H1 (cell line): ENCODE data around the gene TECPR2. TPM values are rescaled to one million over a fixed set of nuclear protein-coding genes. Genes with fewer than 3 reads are reported as not detected.

Experiments used
- CTCF ChIA-PET: fragments of 300-600 bp; sonication (Branson Sonifier 250); formaldehyde crosslinking; loops from one replicate; lab custom pipeline; 2021; ENCODE audit not compliant: partially characterized antibody; lab: Charles Lee
- POLR2A ChIA-PET: fragments of 300-600 bp; sonication (Branson Sonifier 250); formaldehyde crosslinking; loops from one replicate; lab custom pipeline; 2021; ENCODE audit warnings: inconsistent platforms; ENCODE audit not compliant: partially characterized antibody; lab: Charles Lee
- DNase-seq, 2 experiments: peaks; one replicate each; pipeline versions ENCODE4 v3.0.0 to v3.0.0-alpha.2; 2010 to 2022; ENCODE audit warnings: low spot score in 2 of 2, low read depth in 1 of 2, mixed read lengths in 1 of 2
- FAIRE-seq: peaks from 2 replicates; lab custom pipeline; 2011; peaks lifted over from hg19 to GRCh38; lab: Jason Lieb, UNC
- H2AFZ ChIP-seq: 2 replicates; pipeline ENCODE4 v1.8.1; 2012; ENCODE audit warnings: low read length, inconsistent platforms
- H2AK5ac ChIP-seq: 2 replicates; pipeline ENCODE4 v1.6.1; 2013; ENCODE audit warnings: low read depth, low read length
- H2BK120ac ChIP-seq: replicated peaks from 2 replicates; pipeline ENCODE3; 2013; ENCODE audit warnings: low read depth, low read length, inconsistent platforms
- H2BK12ac ChIP-seq: 2 replicates; pipeline ENCODE4 v1.6.1; 2013; ENCODE audit warnings: low read depth, low read length
- H2BK15ac ChIP-seq: 2 replicates; pipeline ENCODE4 v1.6.1; 2013; ENCODE audit warnings: low read length
- H2BK20ac ChIP-seq: 2 replicates; pipeline ENCODE4 v1.6.1; 2013; ENCODE audit warnings: low read length
- H2BK5ac ChIP-seq: 2 replicates; pipeline ENCODE4 v1.6.1; 2013; ENCODE audit warnings: low read depth, low read length
- H3K14ac ChIP-seq: 2 replicates; pipeline ENCODE4 v1.6.1; 2013; ENCODE audit warnings: inconsistent platforms; ENCODE audit not compliant: insufficient read length
- H3K18ac ChIP-seq: 2 replicates; pipeline ENCODE4 v1.6.1; 2013; ENCODE audit warnings: low read length; ENCODE audit errors: extremely low read depth
- H3K23ac ChIP-seq: 2 replicates; pipeline ENCODE4 v1.6.1; 2013; ENCODE audit warnings: inconsistent platforms; ENCODE audit not compliant: insufficient read length
- H3K23me2 ChIP-seq: 2 replicates; pipeline ENCODE4 v1.6.1; 2013; ENCODE audit warnings: low read depth, low read length
- H3K27ac ChIP-seq: 2 replicates; pipeline ENCODE4 v1.6.1; 2011; ENCODE audit warnings: low read depth, low read length, inconsistent platforms
- H3K27me3 ChIP-seq, 4 experiments: replicated peaks in 1 of 4; 1 replicate in 1 of 4; 2 replicates in 3 of 4; pipeline versions ENCODE4 v1.6.1 to v1.8.1; 2011 to 2013; ENCODE audit warnings: low read length in 3 of 4, mild to moderate bottlenecking in 3 of 4, inconsistent platforms in 2 of 4, mixed read lengths in 2 of 4, moderate library complexity in 1 of 4; ENCODE audit not compliant: control insufficient read depth in 3 of 4, insufficient read depth in 3 of 4; ENCODE audit errors: extremely low read depth in 1 of 4
- H3K36me3 ChIP-seq, 4 experiments: 2 replicates each; pipeline versions ENCODE4 v1.6.1 to v1.8.1; 2011 to 2013; ENCODE audit warnings: mild to moderate bottlenecking in 4 of 4, low read length in 3 of 4, moderate library complexity in 2 of 4, control low read depth in 1 of 4, inconsistent platforms in 1 of 4; ENCODE audit not compliant: insufficient read depth in 4 of 4, control insufficient read depth in 2 of 4
- H3K4ac ChIP-seq: replicated peaks from 2 replicates; pipeline ENCODE3; 2013; ENCODE audit warnings: low read length, low read depth, mixed read lengths, inconsistent platforms; ENCODE audit not compliant: insufficient read length
- H3K4me1 ChIP-seq, 4 experiments: replicated peaks in 1 of 4; 1 replicate in 1 of 4; 2 replicates in 3 of 4; pipeline versions ENCODE4 v1.6.1 to v1.8.1; 2011 to 2013; ENCODE audit warnings: low read length in 3 of 4, inconsistent platforms in 2 of 4, mixed read lengths in 1 of 4; ENCODE audit not compliant: insufficient read depth in 4 of 4, control insufficient read depth in 3 of 4
- H3K4me2 ChIP-seq, 2 experiments: 2 replicates each; pipeline versions ENCODE4 v1.6.1 to v1.8.1; 2011 to 2013; ENCODE audit warnings: low read depth in 2 of 2, low read length in 2 of 2, control low read depth in 1 of 2, inconsistent platforms in 1 of 2, mild to moderate bottlenecking in 1 of 2; ENCODE audit not compliant: insufficient read depth in 1 of 2
- H3K4me3 ChIP-seq, 4 experiments: fragments of 200-600, 300-600 bp in 1 of 4; sonication (generic), shearing (Covaris generic), sonication (Bioruptor Twin) in 1 of 4; 2 replicates each; pipeline versions ENCODE4 v1.5.1 to v1.8.1; 2011 to 2016; ENCODE audit warnings: low read length in 4 of 4, low read depth in 3 of 4, control low read depth in 2 of 4, inconsistent platforms in 2 of 4, mild to moderate bottlenecking in 2 of 4, mixed read lengths in 1 of 4, moderate library complexity in 1 of 4; ENCODE audit not compliant: insufficient read depth in 2 of 4; ENCODE audit errors: extremely low read depth in 1 of 4
- H3K56ac ChIP-seq: replicated peaks from 2 replicates; pipeline ENCODE3; 2013; ENCODE audit warnings: low read depth, mild to moderate bottlenecking, mixed read lengths, low read length, inconsistent platforms; ENCODE audit not compliant: insufficient read length
- H3K79me1 ChIP-seq: 2 replicates; pipeline ENCODE4 v1.6.1; 2013; ENCODE audit warnings: low read depth, low read length, control low read depth
- H3K79me2 ChIP-seq, 2 experiments: 2 replicates each; pipeline versions ENCODE4 v1.6.1 to v1.8.1; 2012 to 2013; ENCODE audit warnings: low read length in 2 of 2, mild to moderate bottlenecking in 2 of 2, inconsistent platforms in 1 of 2; ENCODE audit not compliant: insufficient read depth in 2 of 2, control insufficient read depth in 1 of 2
- H3K9ac ChIP-seq, 4 experiments: replicated peaks in 1 of 4; 1 replicate in 1 of 4; 2 replicates in 3 of 4; pipeline versions ENCODE4 v1.6.1 to v1.8.1; 2011 to 2013; ENCODE audit warnings: low read depth in 3 of 4, low read length in 3 of 4, control low read depth in 2 of 4, mild to moderate bottlenecking in 2 of 4, moderate library complexity in 2 of 4, inconsistent platforms in 1 of 4; ENCODE audit errors: extremely low read depth in 1 of 4
- H3K9me3 ChIP-seq, 2 experiments: 2 replicates each; pipeline versions ENCODE4 v1.6.1 to v1.8.1; 2012 to 2013; ENCODE audit warnings: mild to moderate bottlenecking in 2 of 2, moderate library complexity in 2 of 2, control low read depth in 1 of 2, inconsistent platforms in 1 of 2, low read depth in 1 of 2, low read length in 1 of 2, mixed read lengths in 1 of 2; ENCODE audit not compliant: insufficient read depth in 2 of 2
- H4K20me1 ChIP-seq, 2 experiments: replicated peaks in 1 of 2; 2 replicates each; pipeline versions ENCODE3 to v1.8.1; 2011 to 2013; ENCODE audit warnings: inconsistent platforms in 2 of 2, low read length in 2 of 2, mild to moderate bottlenecking in 1 of 2; ENCODE audit not compliant: insufficient read depth in 2 of 2, control insufficient read depth in 1 of 2
- H4K5ac ChIP-seq: 2 replicates; pipeline ENCODE4 v1.6.1; 2013; ENCODE audit warnings: low read length, low read depth, mixed read lengths, inconsistent platforms; ENCODE audit not compliant: insufficient read length
- H4K8ac ChIP-seq: 2 replicates; pipeline ENCODE4 v1.8.0; 2013; ENCODE audit warnings: mild to moderate bottlenecking, moderate library complexity, low read length, inconsistent platforms; ENCODE audit not compliant: insufficient read depth; ENCODE audit errors: extremely low read depth
- H4K91ac ChIP-seq: replicated peaks from 2 replicates; pipeline ENCODE3; 2013; ENCODE audit warnings: low read length, mixed read lengths, inconsistent platforms; ENCODE audit not compliant: insufficient read length
- ATF2 ChIP-seq: IDR thresholded peaks from 2 replicates; pipeline ENCODE4 v1.6.1; 2012; ENCODE audit warnings: low read length, inconsistent platforms
- CHD1 ChIP-seq: IDR thresholded peaks from 2 replicates; pipeline ENCODE4 v1.6.1; 2012; ENCODE audit warnings: low read depth, low read length, improper control_type of control experiment
- CTCF ChIP-seq, 3 experiments: IDR thresholded peaks; 1 replicate in 2 of 3; 2 replicates in 1 of 3; pipeline versions ENCODE4 v1.5.1 to v1.6.1; 2011; ENCODE audit warnings: low read length in 3 of 3, mild to moderate bottlenecking in 3 of 3, inconsistent platforms in 2 of 3, low read depth in 1 of 3, moderate library complexity in 1 of 3; ENCODE audit not compliant: insufficient read depth in 1 of 3; ENCODE audit errors: control extremely low read depth in 1 of 3
- HDAC6 ChIP-seq: IDR thresholded peaks from one replicate; pipeline ENCODE4 v1.7.1; 2012; ENCODE audit warnings: low read depth, mild to moderate bottlenecking, inconsistent platforms, low read length, moderate library complexity
- KDM4A ChIP-seq: IDR thresholded peaks from one replicate; pipeline ENCODE4 v1.7.1; 2012; ENCODE audit warnings: low read depth, mild to moderate bottlenecking, moderate library complexity, low read length, inconsistent platforms; ENCODE audit not compliant: severe bottlenecking
- TCF12 ChIP-seq: IDR thresholded peaks from 2 replicates; pipeline ENCODE4 v1.6.1; 2011; ENCODE audit warnings: low read depth, mild to moderate bottlenecking, low read length
- WGBS, 2 experiments: shearing (Covaris generic) in 1 of 2; methylation state at CpG; one replicate each; pipeline versions ENCODE4 v1.1.6 to v1.1.7; 2013 to 2015; ENCODE audit warnings: low lambda C conversion rate in 2 of 2, mixed read lengths in 2 of 2, inconsistent platforms in 1 of 2, low coverage in 1 of 2, missing lambda C conversion rate in 1 of 2; ENCODE audit not compliant: insufficient replicate concordance in 2 of 2, insufficient coverage in 1 of 2, insufficient read length in 1 of 2; ENCODE audit errors: extremely low coverage in 1 of 2, missing lambda C conversion rate in 1 of 2; 5-methylcytosine and 5-hydroxymethylcytosine counted together
- polyA plus RNA-seq, 7 experiments: library from polyadenylated mRNA; depleted of rRNA in 3 of 7; stranded (reverse) in 5 of 7; unstranded in 2 of 7; fragments of >200 nt in 5 of 7; fragments of 200-250 nt in 2 of 7; gene quantifications; 1 replicate in 5 of 7; 2 replicates in 1 of 7; 4 replicates in 1 of 7; pipeline versions ENCODE4 v1.2.1 to v1.2.3, GENCODE V29; 2011 to 2013; ENCODE audit warnings: missing spikeins in 2 of 7, mixed read lengths in 2 of 7
- total RNA-seq: library from RNA; stranded (reverse); fragmentation: NEBNext Ultra II Directional; extraction: Animal tissue kit (Norgen Biotek cat#: 25700); gene quantifications from 2 replicates; pipeline ENCODE4 v1.2.1, GENCODE V29; 2021

The TECPR2 gene
- total and polyA plus RNA-seq, 2 of the 8 experiments (the other 6 are each of a cell fraction or from before 2014, with no cell fraction given), result 6.8 to 19.4 TPM

GRCh38 chr14:102316338-102316742 is 46.4 kb upstream of the TECPR2 start:
- Histone ChIP-seq H4K5ac (no peak overlapping the region), H3K4me3 (peak overlapping the region; percentile 58 to 89 (median 79)), H2AK5ac (no peak overlapping the region), H4K8ac (no peak overlapping the region), H3K9me3 (no peaks in the 10 kb centered on the region), H3K9ac (peak overlapping the region in 2 of 4 experiments; percentile 57; a peak in 3 of 7 replicates), H3K79me1 (no peaks in the 10 kb centered on the region; the same call in 1 of the 2 replicates), H2BK5ac (no peak overlapping the region), H4K91ac (no peak overlapping the region), H3K27ac (no peak overlapping the region), H3K36me3 (no peaks in the 10 kb centered on the region), H2BK15ac (peak overlapping the region; percentile 88; the same call in 1 of the 2 replicates), H3K4me1 (peaks cover 1 to 9% (median 4%) of the 10 kb centered on the region in 4 experiments; a peak in 5 of 7 replicates), H3K79me2 (no peaks in the 10 kb centered on the region; a peak in 1 of 4 replicates), H3K23ac (no peak overlapping the region), H2AFZ (peak overlapping the region; percentile 93), H3K4ac (no peak overlapping the region), H2BK20ac (no peak overlapping the region), H2BK12ac (no peak overlapping the region), H4K20me1 (no peaks in the 10 kb centered on the region), H3K23me2 (peaks cover 19% of the 10 kb centered on the region), H3K27me3 (peaks cover 0 to 14% (median 12%) of the 10 kb centered on the region in 4 experiments; a peak in 5 of 7 replicates)
- POLR2A ChIA-PET, result interaction anchor here (0.7 to 2.7 kb wide), 8 partner anchors 10 to 238 kb away, joined by 3 to 14 read pairs (median 4); partner anchors contain the start of gene MOK
- WGBS, 2 experiments, result 14% methylated on average over 9 of the region's 10 CpGs; no CpG with 5 or more reads in 1 of the 2 experiments
- CTCF ChIA-PET, result interaction anchor here (0.6 to 6.8 kb wide), 7 partner anchors 11 to 182 kb away, joined by 3 to 44 read pairs (median 7); partner anchors contain the start of gene MOK
- TF ChIP-seq HDAC6, result no peak
- TF ChIP-seq ATF2, result no peak
- no peak for TF ChIP-seq CTCF (IDR thresholded peaks at IDR 0.05; ENCODE audit: control extremely low read depth in 1 of 3, insufficient read depth in 1 of 3, low read depth in 1 of 3, low read length in 3 of 3)
- TF ChIP-seq CHD1, result no peak
- no peak for TF ChIP-seq TCF12
- no peak for TF ChIP-seq KDM4A
- TF ChIP-seq, all 59 proteins: peak for 0
- no peak for FAIRE-seq
- Histone ChIP-seq H3K56ac (no peak overlapping the region), H3K14ac (no peak overlapping the region), H3K4me2 (peak overlapping the region; percentile 81 to 83), H3K18ac (no peak overlapping the region), H2BK120ac (no peak overlapping the region)
- no peak for DNase-seq
